T-helper 2 cell (primary cell): ENCODE data around the gene IGFBP2.

Source experiments
- DNase-seq, 5 experiments: peaks; one replicate each; pipeline versions ENCODE4 v3.0.0 to v3.0.0-alpha.2; 2012 to 2022

Gene IGFBP2

GRCh38 chr2:216713691-216714336 lies 80.6 kb downstream of the IGFBP2 start:
- no peak for DNase-seq
